GM19238 (cell line): Measurements from ENCODE around the gene RASA3.

ENCODE experiments used
- DNase-seq: peaks from one replicate; pipeline ENCODE4 v3.0.0; 2011; ENCODE audit warnings: low spot score; ENCODE audit not compliant: insufficient read length

The RASA3 gene

GRCh38 chr13:113939129-113939943 lies 193.1 kb downstream of the RASA3 start:
- no peak for DNase-seq

DNA sequence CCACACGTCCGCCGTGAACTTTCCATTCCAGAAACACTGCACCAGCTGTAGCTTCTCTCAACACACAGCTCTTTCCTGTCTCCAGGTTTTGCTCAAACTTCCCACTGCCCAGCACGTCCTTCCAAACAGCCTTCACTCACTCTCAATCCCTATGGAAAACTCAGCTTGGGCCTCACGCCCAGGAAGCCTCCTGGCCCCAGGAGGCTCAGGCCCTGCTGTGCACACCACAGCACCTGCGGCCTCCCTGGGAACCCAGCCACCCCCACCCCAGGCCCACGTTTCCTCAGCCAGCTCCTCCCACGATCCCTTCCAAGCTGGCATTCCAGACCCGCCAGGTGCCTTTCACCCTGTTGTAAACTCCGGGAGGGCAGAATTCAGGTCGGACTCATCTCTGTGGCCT lies 193.7 kb downstream of the RASA3 start:
- no peak for DNase-seq

GRCh38 chr13:113938246-113938645 lies 194.2 kb downstream of the RASA3 start:
- DNase-seq, result no peak

- no peak for DNase-seq
These were observed 194.8 kb downstream of the RASA3 start for GRCh38 chr13:113937527-113938180.

DNA sequence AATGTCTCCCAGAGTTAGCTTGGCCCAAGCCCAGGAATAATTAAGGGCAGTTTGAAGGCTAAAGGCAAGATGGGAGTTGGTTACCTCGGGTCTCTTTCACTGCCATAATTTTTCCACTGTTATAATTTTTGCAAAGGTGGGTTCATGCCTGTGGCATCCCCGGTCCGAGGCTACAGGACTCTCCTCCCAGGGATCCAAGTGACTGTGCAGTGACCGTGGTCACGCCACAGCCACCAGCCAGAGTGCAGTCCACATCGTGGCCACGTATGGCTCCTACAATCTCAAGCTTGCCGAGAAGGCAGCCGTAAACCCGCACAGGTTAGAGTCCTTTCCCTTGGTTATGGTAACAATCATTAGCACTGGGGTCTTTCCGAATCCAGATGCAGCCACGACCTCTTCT lies 195.3 kb downstream of the RASA3 start:
- DNase-seq, result no peak

DNA sequence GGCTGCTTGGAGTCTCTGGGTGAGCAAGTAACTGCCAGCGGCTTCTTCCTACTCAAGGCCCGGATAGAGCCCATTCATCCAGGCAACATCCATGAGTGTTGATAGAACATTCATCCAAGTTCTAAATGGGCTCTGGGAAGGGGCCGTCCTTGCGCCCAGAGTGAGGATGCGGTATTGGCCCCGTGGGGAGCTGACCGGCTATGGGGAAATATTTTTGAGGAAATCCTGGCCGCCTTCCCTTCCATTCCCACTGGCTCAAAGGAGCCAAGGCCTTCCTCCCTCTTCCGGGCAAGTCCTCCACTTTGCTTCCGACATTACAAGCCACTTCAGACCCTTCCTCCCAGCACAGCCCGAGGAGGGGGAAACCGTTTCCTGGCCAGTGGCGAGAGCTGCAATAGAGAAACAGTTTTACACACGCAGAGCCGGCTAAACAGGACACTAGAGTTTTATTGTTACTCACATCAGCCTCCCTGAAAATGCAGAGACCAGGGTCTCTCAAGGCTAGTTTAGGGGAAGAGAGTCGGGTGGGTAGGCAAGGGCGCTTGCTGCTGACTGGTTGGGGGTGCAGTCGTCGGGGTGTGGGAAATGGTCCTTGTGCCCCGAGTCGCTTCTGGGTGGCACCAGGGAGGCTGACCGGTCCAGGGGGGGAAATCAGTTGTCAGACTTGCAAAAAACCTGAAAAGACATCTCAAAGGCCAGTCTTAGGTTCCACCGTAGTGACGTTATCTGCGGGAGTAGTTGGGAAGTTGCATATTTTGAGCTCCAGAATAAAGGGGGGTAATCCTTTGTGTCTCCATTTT lies 196.1 kb downstream of the RASA3 start:
- DNase-seq, result no peak

DNA sequence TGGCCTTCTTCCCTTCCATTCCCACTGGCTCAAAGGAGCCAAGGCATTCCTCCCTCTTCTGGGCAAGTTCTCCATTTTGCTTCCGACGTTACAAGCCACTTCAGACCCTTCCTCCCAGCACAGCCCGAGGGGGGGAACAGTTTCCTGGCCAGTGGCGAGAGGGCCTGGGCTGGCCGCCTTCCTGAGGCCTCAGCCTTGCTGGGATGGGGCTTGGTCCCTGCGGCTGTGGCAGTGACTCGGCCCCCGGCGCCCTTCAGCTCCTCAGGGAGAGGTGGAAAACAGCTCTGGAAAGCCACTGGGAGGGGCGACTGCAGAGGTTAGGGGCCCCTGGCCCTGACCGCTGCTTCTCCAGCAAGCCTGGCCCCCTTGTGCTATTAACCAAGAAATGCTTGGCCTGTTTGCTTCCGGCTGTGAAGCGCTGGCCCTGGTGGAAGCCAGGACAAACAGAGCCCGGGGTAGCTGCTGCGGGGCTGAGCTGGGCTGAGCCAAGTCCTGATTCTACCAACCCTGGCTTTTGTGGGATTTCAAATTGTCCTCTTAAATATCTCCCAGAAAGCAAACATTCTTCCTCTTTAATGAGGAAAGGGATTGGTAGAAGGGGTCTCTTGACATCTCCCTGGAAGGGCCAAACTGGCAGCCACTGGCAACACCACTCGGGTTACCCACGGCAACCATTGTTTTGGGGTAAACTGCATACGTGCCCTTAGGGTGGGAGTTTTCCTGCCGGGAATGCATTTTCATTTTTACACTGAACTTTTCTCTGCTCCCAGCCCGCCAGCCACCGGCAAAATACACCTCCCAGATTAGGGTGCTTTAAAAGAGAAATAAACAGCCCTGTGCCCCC lies 197.2 kb downstream of the RASA3 start:
- no peak for DNase-seq

GRCh38 chr13:113934576-113934975 lies 197.8 kb downstream of the RASA3 start:
- no peak for DNase-seq

GRCh38 chr13:113933901-113934300 lies 198.5 kb downstream of the RASA3 start:
- no peak for DNase-seq

DNA sequence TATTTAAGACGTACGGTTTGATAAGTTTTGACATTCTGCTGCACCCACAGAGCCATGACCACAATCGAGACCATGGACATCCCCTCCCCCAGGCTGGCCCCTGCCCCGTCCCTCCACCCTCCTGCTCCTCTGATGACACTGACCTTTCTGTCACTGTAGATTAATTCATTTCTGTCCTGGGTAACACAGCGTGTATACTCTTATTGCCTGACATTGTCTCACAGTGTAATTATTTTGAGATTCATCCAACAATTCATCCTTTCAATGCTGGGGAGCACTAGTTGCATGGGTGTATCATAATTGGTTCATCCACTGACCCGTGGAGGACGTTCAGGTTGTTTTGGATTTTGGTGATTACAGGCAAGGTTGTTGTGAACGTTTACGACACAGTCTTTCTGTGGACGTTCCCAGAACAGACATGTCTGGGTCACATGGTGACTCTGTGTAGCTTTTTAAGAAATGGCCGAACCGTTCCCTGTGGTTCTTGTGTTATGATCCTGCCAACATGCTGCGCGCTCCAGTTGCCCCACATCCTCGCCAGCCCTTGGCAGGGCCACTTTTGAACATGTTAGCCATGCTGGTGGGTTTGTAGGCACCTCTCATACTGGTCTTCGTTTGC lies 200.5 kb downstream of the RASA3 start:
- no peak for DNase-seq

- DNase-seq, result no peak
These were observed 201.5 kb downstream of the RASA3 start for GRCh38 chr13:113930671-113931637.

DNA sequence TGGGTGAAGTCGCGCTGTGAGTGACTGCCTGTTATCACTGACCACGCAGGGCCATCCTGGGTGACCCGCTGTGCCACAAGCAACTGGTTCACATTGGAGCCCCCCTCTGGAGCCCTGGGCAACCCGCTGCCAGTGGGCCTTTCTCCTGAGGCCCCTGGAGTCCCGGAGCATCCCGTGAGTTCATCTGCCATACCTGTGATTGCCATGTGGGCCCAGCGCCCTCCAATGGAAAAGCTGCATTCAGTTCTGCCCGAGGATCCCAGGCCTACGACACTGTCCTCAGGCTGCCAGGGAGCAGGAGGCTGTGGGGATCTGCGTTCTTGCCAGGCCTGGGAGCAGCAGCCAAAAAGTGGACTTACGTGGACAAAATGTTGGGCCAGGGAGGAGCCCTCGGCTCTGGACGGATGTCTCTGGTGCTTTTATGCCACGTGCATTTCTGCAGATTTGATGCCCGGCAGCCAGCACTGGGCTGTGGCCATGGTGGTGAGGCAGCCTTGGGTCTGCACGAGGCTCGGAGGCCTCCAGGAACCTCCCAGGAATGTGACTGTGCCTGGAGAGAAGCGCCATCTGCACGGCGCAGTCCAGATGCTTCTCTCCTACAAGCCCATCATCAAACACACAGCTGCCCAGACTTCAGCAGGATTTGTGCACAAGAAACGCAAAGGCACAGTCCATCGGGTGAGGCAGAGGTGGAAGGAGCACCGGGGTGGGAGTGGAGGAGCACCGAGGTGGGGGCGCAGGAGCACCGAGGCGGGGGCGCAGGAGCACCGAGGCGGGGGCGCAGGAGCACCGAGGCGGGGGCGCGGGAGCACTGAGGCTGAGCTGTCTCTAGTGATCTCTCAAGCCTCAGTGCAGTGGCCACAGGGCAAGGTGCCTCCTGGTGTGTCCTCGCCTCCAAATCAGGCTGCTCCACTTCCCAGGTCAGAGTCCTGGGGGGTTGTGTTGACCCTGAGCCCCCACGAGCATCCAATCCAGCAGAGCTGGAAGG lies 202.5 kb downstream of the RASA3 start:
- DNase-seq, result no peak

DNA sequence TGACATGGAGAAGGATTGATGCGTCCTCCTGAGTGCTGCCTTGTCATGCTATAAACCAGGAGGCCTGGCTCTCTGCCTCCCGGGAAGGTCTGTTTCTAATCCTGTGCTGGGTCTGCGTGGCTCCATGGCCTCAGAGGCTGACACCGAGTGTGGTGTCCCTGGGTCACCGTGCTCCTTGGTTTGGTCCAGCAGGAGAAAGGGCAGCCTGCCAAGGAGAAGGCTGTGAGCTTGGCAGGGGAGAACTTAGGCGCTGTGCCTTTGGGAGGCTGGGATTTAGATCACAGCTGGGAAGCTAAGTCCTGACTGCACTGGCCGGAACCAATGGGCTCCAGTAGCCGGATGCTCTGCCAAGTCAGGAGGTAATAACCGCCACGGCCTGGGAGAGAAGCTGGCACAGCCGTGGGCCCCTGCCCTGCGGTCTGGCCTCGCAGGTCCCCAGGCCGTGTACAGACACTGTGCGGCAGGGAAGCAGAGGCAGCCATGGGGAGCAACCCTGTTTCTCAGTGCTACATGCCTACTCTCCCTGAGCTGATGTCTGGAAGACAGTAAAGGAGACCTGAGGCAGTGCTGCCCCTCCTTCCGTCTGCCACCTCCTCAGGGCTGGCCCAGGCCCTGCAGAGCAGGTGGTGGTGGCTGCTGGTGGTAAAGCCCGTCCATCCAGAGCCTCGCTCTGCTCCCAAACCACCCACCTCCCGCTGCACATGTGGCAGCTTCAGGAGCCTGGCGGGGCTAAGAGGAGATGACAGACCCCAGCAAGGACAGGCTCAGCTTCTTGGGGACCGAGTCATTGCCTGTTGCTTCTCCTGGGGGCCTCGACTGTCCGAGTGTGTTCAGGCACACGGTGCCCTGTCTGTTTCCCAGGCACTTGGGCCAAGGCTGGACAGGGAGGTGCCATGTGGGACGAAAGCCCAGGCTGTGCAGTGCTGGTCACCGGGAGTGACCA lies 203.5 kb downstream of the RASA3 start:
- DNase-seq, result no peak
